GM18870 (cell line): ENCODE measurements around the gene RBMS3.

Experiments used
- ATAC-seq: cut with Tn5 transposase; IDR thresholded peaks from one replicate; pipeline ENCODE4 v1.9.1; 2021; ENCODE audit warnings: moderate library complexity; ENCODE audit not compliant: unreplicated experiment

The RBMS3 gene

GRCh38 chr3:29426302-29427226, 145.7 kb downstream of the RBMS3 start:
- no peak for ATAC-seq

DNA sequence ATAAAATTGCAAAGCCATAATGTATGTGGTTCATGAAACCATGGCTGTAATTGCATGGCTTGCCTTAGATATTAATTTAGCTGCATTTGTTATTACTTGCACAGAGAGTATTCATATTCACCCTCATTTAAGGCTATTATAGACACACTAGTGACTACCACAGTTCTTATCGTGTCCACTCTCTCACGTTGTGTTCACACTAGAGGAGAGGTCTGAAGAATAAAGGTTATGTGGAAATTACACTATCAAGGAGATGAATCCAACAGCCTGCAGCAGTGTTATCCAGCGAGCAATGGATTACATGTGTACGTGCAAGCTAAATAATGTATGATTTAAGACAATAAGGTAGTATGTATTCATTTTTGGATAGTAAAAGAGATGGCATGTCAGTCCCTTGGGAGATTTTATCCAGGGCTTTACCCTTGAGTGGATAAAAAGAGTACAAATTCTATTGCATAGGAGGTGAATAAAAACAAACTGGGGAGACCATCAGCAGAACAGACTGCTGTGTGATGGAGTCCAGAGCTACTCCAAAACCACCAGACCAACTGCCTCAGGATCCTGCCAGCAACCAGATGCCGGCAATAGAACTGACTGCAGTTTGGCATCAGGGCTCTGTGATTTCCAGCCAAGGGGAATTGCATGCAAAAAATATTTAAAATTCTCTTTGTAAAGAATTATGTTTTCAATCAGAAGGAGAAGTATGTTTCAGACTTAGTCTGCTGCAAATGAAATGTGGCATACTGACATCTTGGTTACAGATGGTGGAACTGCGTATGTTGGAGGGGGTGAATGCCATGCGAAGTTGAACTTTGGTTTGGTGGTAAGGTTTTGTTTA, 146.6 kb downstream of the RBMS3 start:
- ATAC-seq = no peak

GRCh38 chr3:29429055-29429679, 148.3 kb downstream of the RBMS3 start:
- ATAC-seq = no peak

GRCh38 chr3:29430558-29430971, 149.7 kb downstream of the RBMS3 start:
- no peak for ATAC-seq

- ATAC-seq = no peak
These were observed 155.9 kb downstream of the RBMS3 start for GRCh38 chr3:29436612-29437323.

DNA sequence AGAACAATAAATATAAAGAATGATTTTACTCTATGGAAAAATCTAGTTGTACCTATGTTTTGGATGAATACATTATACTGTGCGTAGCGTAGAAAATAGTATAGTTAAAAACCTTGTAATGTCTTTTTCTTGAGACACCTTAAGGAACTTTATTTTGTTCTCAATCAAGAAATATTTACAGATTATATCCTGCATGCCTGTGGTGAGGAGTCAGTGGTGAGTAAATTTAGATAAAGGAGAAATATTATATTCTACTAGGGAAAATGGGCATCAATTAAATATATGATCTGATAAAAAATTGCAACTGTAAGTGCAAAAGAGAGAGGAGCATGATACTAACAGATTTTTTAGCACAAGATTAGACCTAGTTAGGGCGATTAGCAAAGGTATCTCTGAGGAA, 157.7 kb downstream of the RBMS3 start:
- ATAC-seq = no peak

GRCh38 chr3:29440413-29441305, 159.8 kb downstream of the RBMS3 start:
- no peak for ATAC-seq

GRCh38 chr3:29441422-29441821, 160.6 kb downstream of the RBMS3 start:
- no peak for ATAC-seq

- ATAC-seq = no peak
These were observed 167.2 kb downstream of the RBMS3 start for GRCh38 chr3:29447946-29448627.

- ATAC-seq = no peak
These were observed 171.0 kb downstream of the RBMS3 start for GRCh38 chr3:29451920-29452319.

GRCh38 chr3:29452934-29453283, 172.0 kb downstream of the RBMS3 start:
- no peak for ATAC-seq

- ATAC-seq = no peak
These were observed 172.6 kb downstream of the RBMS3 start for GRCh38 chr3:29453284-29454001.

DNA sequence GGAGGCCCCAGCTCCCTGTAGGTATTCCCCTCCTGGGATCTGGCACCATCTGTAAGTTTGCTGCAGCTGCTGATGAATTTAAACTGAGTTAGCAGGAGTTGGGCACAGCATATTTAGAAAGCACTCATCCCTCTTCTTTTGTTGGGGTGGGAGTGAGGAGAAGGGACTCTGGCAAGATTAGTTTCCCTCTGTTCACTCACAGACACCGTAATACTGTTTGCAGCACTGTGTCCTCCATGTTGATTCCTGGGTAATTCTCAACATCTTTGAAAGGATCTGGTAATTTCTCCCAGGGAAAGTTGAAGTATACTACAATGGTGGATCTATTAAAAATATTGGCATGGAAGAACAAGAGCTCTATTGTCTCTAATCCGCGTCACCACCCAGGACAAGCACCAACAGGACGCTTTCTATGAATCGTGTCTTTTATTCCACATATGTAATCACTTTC, 173.3 kb downstream of the RBMS3 start:
- no peak for ATAC-seq

- no peak for ATAC-seq
These were observed 176.0 kb downstream of the RBMS3 start for GRCh38 chr3:29456901-29457300.

DNA sequence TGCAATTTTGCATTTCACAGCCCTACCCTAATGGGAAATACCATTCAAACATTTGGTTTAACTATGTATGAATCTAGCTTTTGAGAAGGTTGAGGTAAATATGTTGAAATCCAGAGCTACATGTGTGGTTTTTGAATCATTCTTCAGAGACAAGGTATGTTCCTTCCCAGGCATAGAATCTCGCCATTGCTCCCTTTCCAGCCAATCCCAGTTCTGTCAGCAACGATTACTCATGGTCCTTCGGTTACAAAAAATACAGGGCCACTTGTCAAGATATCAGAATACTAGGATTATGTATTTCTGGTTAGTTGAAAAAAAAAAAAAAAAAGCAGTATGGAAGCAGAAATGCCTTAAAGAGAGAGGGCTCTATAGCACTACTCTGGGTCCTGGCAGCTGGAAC, 182.4 kb downstream of the RBMS3 start:
- ATAC-seq = no peak

- no peak for ATAC-seq
These were observed 185.0 kb downstream of the RBMS3 start for GRCh38 chr3:29465836-29466235.

DNA sequence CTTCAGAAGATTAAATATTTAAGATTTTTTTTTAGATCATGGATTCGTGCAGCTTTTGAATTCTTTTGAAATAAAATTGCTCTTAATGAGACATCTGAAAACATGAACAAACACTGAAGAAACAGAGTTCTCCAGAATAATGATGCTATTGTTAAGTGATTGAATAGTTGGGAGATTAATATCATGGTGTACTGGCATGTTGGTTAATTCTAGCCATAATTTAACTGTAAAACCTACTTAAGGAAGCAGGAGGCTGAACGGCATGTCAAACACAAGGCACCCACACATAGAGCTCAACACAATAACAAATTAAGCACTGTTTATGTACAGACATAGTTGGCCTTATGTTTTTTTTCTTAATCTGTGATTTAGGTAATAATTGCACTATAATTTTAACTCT, 185.6 kb downstream of the RBMS3 start:
- no peak for ATAC-seq

DNA sequence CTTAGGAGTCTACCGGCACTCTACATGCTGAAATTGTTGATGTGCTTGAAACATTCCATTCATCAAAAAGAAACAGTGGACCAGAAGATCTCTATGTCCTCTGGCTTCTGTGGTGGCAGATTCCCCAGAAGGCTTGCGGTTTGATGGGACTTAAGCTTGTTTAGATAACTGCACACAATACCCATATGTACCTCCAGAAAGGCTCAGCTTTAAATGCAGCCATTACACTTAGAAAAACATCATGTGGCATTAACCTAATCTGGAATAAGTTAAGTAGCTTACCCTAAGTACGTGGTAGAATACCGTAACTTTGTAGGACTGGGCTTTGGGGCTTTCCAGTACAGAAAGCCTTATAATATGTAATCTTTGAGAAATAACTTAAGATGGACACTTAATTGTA, 187.3 kb downstream of the RBMS3 start:
- ATAC-seq = no peak
